HepG2 (cell line): ENCODE results near the gene KDM1B. TPM values are rescaled to one million over a fixed set of nuclear protein-coding genes. Genes with fewer than 3 reads are reported as not detected.

Source experiments
- ATAC-seq: fragments of 200-7000 bp; cut with Tn5 transposase; 3 replicates; pipeline ENCODE4 v1.9.1; 2020; ENCODE audit warnings: mild to moderate bottlenecking, moderate library complexity
- BruUV-seq: library from RNA; stranded (reverse); fragments of 400-500 nt; replicated peaks from 2 replicates; lab custom pipeline; 2021; lab: Mats Ljungman, UMichigan
- CTCF ChIA-PET: fragments of 300-600 bp; formaldehyde crosslinking; extraction: SDS; loops from one replicate; lab custom pipeline; 2021; ENCODE audit warnings: low total read pairs, inconsistent platforms, low intra/inter-chr PET ratio; lab: Yijun Ruan, JAX
- POLR2A ChIA-PET: fragments of 350-600 bp; sonication (Branson Sonifier 250); formaldehyde crosslinking; loops from one replicate; lab custom pipeline; 2020; ENCODE audit warnings: antibody characterized with exemption, inconsistent platforms; lab: Yijun Ruan, JAX
- DNase-seq: peaks from one replicate; pipeline ENCODE4 v3.0.0-alpha.2; 2015; ENCODE audit warnings: low spot score
- FAIRE-seq: peaks from 3 replicates; lab custom pipeline; 2011; peaks lifted over from hg19 to GRCh38; lab: Jason Lieb, UNC
- H2AFZ ChIP-seq: one replicate; pipeline ENCODE4 v1.6.1; 2011; ENCODE audit warnings: low read length, inconsistent platforms
- H3K27ac ChIP-seq: fragments of 300-600 bp; 3 replicates; pipeline ENCODE4 v1.8.0; 2011; ENCODE audit warnings: mixed run types, mild to moderate bottlenecking, mixed read lengths, low read length, inconsistent platforms; ENCODE audit not compliant: insufficient read depth; ENCODE audit errors: extremely low read length
- H3K27me3 ChIP-seq, 2 experiments: fragments of 200-600 bp in 1 of 2; 2 replicates in 1 of 2; 3 replicates in 1 of 2; pipeline versions ENCODE4 v1.6.0 to v1.8.0; 2011; ENCODE audit warnings: low read length in 2 of 2, mild to moderate bottlenecking in 2 of 2, moderate library complexity in 2 of 2, inconsistent platforms in 1 of 2; ENCODE audit not compliant: insufficient read depth in 2 of 2, control insufficient read depth in 1 of 2
- H3K36me3 ChIP-seq, 2 experiments: fragments of 200-600 bp in 1 of 2; replicated peaks in 1 of 2; 2 replicates in 1 of 2; 3 replicates in 1 of 2; pipeline versions ENCODE4 v1.5.1 to v1.8.0; 2011; ENCODE audit warnings: low read length in 2 of 2, inconsistent platforms in 1 of 2; ENCODE audit not compliant: insufficient read depth in 2 of 2, control insufficient read depth in 1 of 2
- H3K4me1 ChIP-seq: 2 replicates; pipeline ENCODE4 v1.5.1; 2012; ENCODE audit warnings: low read length, inconsistent platforms; ENCODE audit not compliant: insufficient read depth
- H3K4me2 ChIP-seq: 2 replicates; pipeline ENCODE4 v1.6.0; 2011; ENCODE audit warnings: low read depth, low read length, inconsistent platforms
- H3K4me3 ChIP-seq, 3 experiments: fragments of 200-600 bp in 1 of 3; sonication (generic), shearing (Covaris generic) in 1 of 3; replicated peaks in 1 of 3; 2 replicates each; pipeline ENCODE4 v1.5.1; 2011 to 2016; ENCODE audit warnings: low read length in 3 of 3, inconsistent platforms in 2 of 3, low read depth in 2 of 3, mild to moderate bottlenecking in 2 of 3, control low read depth in 1 of 3, mixed read lengths in 1 of 3; ENCODE audit not compliant: insufficient read depth in 1 of 3
- H3K79me2 ChIP-seq: one replicate; pipeline ENCODE4 v1.6.1; 2011; ENCODE audit warnings: low read length, inconsistent platforms; ENCODE audit not compliant: insufficient read depth
- H3K9ac ChIP-seq: 2 replicates; pipeline ENCODE4 v1.6.0; 2011; ENCODE audit warnings: mild to moderate bottlenecking, low read depth, low read length, inconsistent platforms; ENCODE audit not compliant: insufficient read depth
- H3K9me3 ChIP-seq: 2 replicates; pipeline ENCODE4 v1.5.1; 2012; ENCODE audit warnings: mild to moderate bottlenecking, low read length
- H4K20me1 ChIP-seq: 2 replicates; pipeline ENCODE4 v1.6.0; 2011; ENCODE audit warnings: inconsistent platforms, mild to moderate bottlenecking, low read length, moderate library complexity; ENCODE audit not compliant: insufficient read depth
- FOXC1 ChIP-seq: sonication (generic); formaldehyde crosslinking; IDR thresholded peaks from 2 replicates; pipeline ENCODE4 v1.8.0; 2022; ENCODE audit warnings: mild to moderate bottlenecking, missing genetic modification reagents, borderline replicate concordance
- GPN1 ChIP-seq: sonication (generic); formaldehyde crosslinking; IDR thresholded peaks from 2 replicates; pipeline ENCODE4 v1.5.1; 2020; ENCODE audit warnings: missing genetic modification reagents, borderline replicate concordance
- HMG20A ChIP-seq: IDR thresholded peaks from 2 replicates; pipeline ENCODE4 v1.6.1; 2016; ENCODE audit warnings: borderline replicate concordance
- RARA ChIP-seq: IDR thresholded peaks from 2 replicates; pipeline ENCODE4 v1.6.1; 2016; ENCODE audit warnings: missing genetic modification reagents, missing compliant biosample characterization
- TARDBP ChIP-seq: sonication (generic); formaldehyde crosslinking; IDR thresholded peaks from 2 replicates; pipeline ENCODE4 v1.8.0; 2022; ENCODE audit warnings: mild to moderate bottlenecking, missing genetic modification reagents
- ZBTB7B ChIP-seq: sonication (generic); formaldehyde crosslinking; IDR thresholded peaks from 2 replicates; pipeline ENCODE4 v1.4.0; 2020; ENCODE audit warnings: missing genetic modification reagents
- ZNF253 ChIP-seq: sonication (generic); formaldehyde crosslinking; IDR thresholded peaks from 2 replicates; pipeline ENCODE4 v1.8.0; 2022; ENCODE audit warnings: mild to moderate bottlenecking, missing genetic modification reagents, borderline replicate concordance
- ZNF383 ChIP-seq: sonication (generic); formaldehyde crosslinking; IDR thresholded peaks from 2 replicates; pipeline ENCODE4 v1.4.0; 2020; ENCODE audit warnings: missing genetic modification reagents, mild to moderate bottlenecking, borderline replicate concordance
- ZNF446 ChIP-seq: sonication (generic); formaldehyde crosslinking; IDR thresholded peaks from 2 replicates; pipeline ENCODE4 v1.5.0; 2020; ENCODE audit warnings: mild to moderate bottlenecking, missing genetic modification reagents
- ZNF570 ChIP-seq: sonication (generic); formaldehyde crosslinking; IDR thresholded peaks from 2 replicates; pipeline ENCODE4 v1.4.0; 2020; ENCODE audit warnings: mild to moderate bottlenecking, missing genetic modification reagents, borderline replicate concordance
- ZNF598 ChIP-seq: sonication (generic); formaldehyde crosslinking; IDR thresholded peaks from 2 replicates; pipeline ENCODE4 v1.5.1; 2020; ENCODE audit warnings: mild to moderate bottlenecking, missing genetic modification reagents, borderline replicate concordance
- ZNF792 ChIP-seq: IDR thresholded peaks from 2 replicates; pipeline ENCODE4 v1.6.1; 2016
- ZSCAN12 ChIP-seq: sonication (generic); formaldehyde crosslinking; IDR thresholded peaks from 2 replicates; pipeline ENCODE4 v1.9.0; 2021; ENCODE audit warnings: mild to moderate bottlenecking, missing genetic modification reagents
- WGBS: methylation state at CpG from one replicate; pipeline ENCODE4 v1.1.6; 2017; ENCODE audit warnings: low lambda C conversion rate; 5-methylcytosine and 5-hydroxymethylcytosine counted together
- in situ Hi-C: cut with HindIII; loops from 2 replicates; pipeline ENCODE4 v1.10.0; 2017; ENCODE audit warnings: low pct_unique_long_range_greater_than_20kb; ENCODE audit not compliant: extremely low pct_ligation_motif_present
- intact Hi-C: fragments of 100-400 bp; cut with micrococcal nuclease; formaldehyde crosslinking; loops from one replicate; pipeline ENCODE4 v1.10.0; 2022; ENCODE audit not compliant: unreplicated experiment
- polyA plus RNA-seq, 8 experiments: library from polyadenylated mRNA; depleted of rRNA in 3 of 8; stranded (reverse) in 7 of 8; unstranded in 1 of 8; fragments of >200 nt; fragmentation: Illumina TruSeq in 4 of 8; extraction: Trizol in 4 of 8; gene quantifications; 2 replicates each; pipeline versions ENCODE4 v1.2.1 to v1.2.3, GENCODE V29; 2011 to 2016; ENCODE audit warnings: low read depth in 4 of 8, missing spikeins in 1 of 8, mixed read lengths in 1 of 8; ENCODE audit not compliant: insufficient read depth in 1 of 8
- total RNA-seq, 5 experiments: library from RNA; depleted of rRNA; stranded (reverse); fragments of >200 nt; fragmentation: Illumina TruSeq; extraction: Trizol; gene quantifications; 2 replicates each; pipeline ENCODE4 v1.2.3, GENCODE V29; 2016; ENCODE audit warnings: low read depth in 1 of 5
- TF ChIP-seq, protein P1 (sequence below): sonication (generic); formaldehyde crosslinking; IDR thresholded peaks from 2 replicates; pipeline ENCODE4 v1.4.0; 2020; ENCODE audit warnings: missing genetic modification reagents, borderline replicate concordance
- TF ChIP-seq, protein P2 (sequence below): sonication (generic); formaldehyde crosslinking; IDR thresholded peaks from 2 replicates; pipeline ENCODE4 v1.4.0; 2020; ENCODE audit warnings: missing genetic modification reagents

KDM1B gene
- total and polyA plus RNA-seq, 2 of the 13 experiments (the other 11 are each of a cell fraction or from before 2014, with no cell fraction given): 9.8 to 13.2 TPM

DNA sequence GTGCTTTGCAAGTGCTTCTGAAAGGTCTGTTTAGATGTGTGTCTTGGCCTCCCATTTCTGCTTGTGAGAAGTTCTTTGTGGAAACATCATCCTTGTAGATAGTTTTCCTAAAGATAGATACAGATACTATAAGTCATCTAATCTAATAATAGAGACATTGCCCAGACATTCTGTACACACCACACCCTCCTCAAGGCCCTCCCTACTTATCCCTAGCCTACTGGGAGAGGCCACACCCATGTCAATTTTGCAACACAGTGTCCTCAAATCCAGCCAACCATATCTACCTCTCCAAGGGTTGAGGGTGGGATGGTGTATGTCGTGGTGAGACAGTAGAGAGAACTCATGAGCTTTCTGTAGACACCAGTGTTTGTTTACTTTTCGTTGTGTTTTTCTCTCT, 6.2 kb downstream of the KDM1B start:
- no peak overlapping the region for H3K4me3 ChIP-seq
- intact Hi-C loops (no loop called here), in situ Hi-C loops (no loop called here)
- H3K4me1 ChIP-seq: peaks cover 3% of the 10 kb centered on the region; the same call in 1 of the 2 replicates
- H3K9ac ChIP-seq: no peak overlapping the region
- no peak overlapping the region for H3K27ac ChIP-seq
- H3K36me3 ChIP-seq: peaks cover 3 to 19% of the 10 kb centered on the region in 2 experiments; a peak in 4 of 5 replicates
- H3K4me2 ChIP-seq: no peak overlapping the region
- no peaks in the 10 kb centered on the region for H3K79me2 ChIP-seq
- FAIRE-seq: no peak
- ATAC-seq: no peak
- 77% methylated on average over 2 of the region's 2 CpGs for whole genome bisulfite sequencing
- ChIA-PET POLR2A (no interaction called here), CTCF (no interaction called here)
- TF ChIP-seq ZNF383 (CRISPR knock-in tag): no peak
- TF ChIP-seq HMG20A (CRISPR knock-in tag): no peak
- TF ChIP-seq ZNF253 (CRISPR knock-in tag): no peak
- TF ChIP-seq TARDBP (CRISPR knock-in tag): no peak
- no peak for TF ChIP-seq ZNF446 (CRISPR knock-in tag)
- no peak for TF ChIP-seq ZNF792
- H4K20me1 ChIP-seq: no peaks in the 10 kb centered on the region
- H3K27me3 ChIP-seq: no peaks in the 10 kb centered on the region
- no peaks in the 10 kb centered on the region for H3K9me3 ChIP-seq
- no peak for DNase-seq
- BruUV-seq: no TSS peak
- no peak overlapping the region for H2AFZ ChIP-seq

DNA sequence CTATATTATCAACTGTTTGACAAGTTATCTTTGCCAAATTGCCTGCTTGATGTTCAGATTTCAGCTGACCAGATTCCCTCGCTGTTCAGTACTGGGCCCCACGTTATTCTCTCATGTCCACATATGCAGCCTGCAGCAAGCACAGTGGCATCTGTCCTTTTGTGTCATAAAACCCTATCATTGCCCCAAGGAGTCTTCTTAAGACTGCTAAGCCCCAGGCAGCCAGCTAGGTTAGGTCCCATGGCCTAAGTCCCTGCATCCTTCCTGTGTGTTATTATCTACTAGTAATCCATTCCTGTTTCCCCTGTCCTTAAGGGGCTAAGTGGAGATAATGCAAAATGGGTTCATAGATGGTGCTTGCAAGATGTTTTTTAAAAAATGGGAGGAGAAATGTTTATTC, 7.2 kb downstream of the KDM1B start:
- CTCF ChIA-PET: no interaction called here
- Histone ChIP-seq H3K9me3 (no peaks in the 10 kb centered on the region), H3K27me3 (no peaks in the 10 kb centered on the region), H3K9ac (no peak overlapping the region), H2AFZ (no peak overlapping the region), H3K4me1 (no peaks in the 10 kb centered on the region), H3K4me2 (no peak overlapping the region), H3K27ac (no peak overlapping the region), H3K36me3 (peaks cover 3 to 19% of the 10 kb centered on the region in 2 experiments; a peak in 4 of 5 replicates), H3K79me2 (no peaks in the 10 kb centered on the region), H4K20me1 (no peaks in the 10 kb centered on the region), H3K4me3 (no peak overlapping the region)
- POLR2A ChIA-PET: no interaction called here
- no peak for ATAC-seq
- DNase-seq: no peak
- WGBS: 100% methylated on average over 2 of the region's 2 CpGs
- in situ Hi-C loops (no loop called here), intact Hi-C loops (no loop called here)
- no peak for TF ChIP-seq ZSCAN12 (CRISPR knock-in tag)
- no peak for TF ChIP-seq ZNF598 (CRISPR knock-in tag)
- TF ChIP-seq GPN1 (CRISPR knock-in tag): no peak
- no peak for TF ChIP-seq ZNF570 (CRISPR knock-in tag)
- TF ChIP-seq RARA (CRISPR knock-in tag): no peak
- no peak for TF ChIP-seq ZBTB7B (CRISPR knock-in tag)
- TF ChIP-seq, protein P1, sequence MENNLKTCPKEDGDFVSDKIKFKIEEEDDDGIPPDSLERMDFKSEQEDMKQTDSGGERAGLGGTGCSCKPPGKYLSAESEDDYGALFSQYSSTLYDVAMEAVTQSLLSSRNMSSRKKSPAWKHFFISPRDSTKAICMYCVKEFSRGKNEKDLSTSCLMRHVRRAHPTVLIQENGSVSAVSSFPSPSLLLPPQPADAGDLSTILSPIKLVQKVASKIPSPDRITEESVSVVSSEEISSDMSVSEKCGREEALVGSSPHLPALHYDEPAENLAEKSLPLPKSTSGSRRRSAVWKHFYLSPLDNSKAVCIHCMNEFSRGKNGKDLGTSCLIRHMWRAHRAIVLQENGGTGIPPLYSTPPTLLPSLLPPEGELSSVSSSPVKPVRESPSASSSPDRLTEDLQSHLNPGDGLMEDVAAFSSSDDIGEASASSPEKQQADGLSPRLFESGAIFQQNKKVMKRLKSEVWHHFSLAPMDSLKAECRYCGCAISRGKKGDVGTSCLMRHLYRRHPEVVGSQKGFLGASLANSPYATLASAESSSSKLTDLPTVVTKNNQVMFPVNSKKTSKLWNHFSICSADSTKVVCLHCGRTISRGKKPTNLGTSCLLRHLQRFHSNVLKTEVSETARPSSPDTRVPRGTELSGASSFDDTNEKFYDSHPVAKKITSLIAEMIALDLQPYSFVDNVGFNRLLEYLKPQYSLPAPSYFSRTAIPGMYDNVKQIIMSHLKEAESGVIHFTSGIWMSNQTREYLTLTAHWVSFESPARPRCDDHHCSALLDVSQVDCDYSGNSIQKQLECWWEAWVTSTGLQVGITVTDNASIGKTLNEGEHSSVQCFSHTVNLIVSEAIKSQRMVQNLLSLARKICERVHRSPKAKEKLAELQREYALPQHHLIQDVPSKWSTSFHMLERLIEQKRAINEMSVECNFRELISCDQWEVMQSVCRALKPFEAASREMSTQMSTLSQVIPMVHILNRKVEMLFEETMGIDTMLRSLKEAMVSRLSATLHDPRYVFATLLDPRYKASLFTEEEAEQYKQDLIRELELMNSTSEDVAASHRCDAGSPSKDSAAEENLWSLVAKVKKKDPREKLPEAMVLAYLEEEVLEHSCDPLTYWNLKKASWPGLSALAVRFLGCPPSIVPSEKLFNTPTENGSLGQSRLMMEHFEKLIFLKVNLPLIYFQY (CRISPR knock-in tag): no peak
- TF ChIP-seq, protein P2, sequence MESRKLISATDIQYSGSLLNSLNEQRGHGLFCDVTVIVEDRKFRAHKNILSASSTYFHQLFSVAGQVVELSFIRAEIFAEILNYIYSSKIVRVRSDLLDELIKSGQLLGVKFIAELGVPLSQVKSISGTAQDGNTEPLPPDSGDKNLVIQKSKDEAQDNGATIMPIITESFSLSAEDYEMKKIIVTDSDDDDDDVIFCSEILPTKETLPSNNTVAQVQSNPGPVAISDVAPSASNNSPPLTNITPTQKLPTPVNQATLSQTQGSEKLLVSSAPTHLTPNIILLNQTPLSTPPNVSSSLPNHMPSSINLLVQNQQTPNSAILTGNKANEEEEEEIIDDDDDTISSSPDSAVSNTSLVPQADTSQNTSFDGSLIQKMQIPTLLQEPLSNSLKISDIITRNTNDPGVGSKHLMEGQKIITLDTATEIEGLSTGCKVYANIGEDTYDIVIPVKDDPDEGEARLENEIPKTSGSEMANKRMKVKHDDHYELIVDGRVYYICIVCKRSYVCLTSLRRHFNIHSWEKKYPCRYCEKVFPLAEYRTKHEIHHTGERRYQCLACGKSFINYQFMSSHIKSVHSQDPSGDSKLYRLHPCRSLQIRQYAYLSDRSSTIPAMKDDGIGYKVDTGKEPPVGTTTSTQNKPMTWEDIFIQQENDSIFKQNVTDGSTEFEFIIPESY (CRISPR knock-in tag): no peak
- TF ChIP-seq FOXC1 (CRISPR knock-in tag): no peak
- no peak for FAIRE-seq
- no TSS peak for BruUV-seq
